H1 (cell line): ENCODE measurements around the gene PITRM1. TPM values are rescaled to one million over a fixed set of nuclear protein-coding genes. Genes with fewer than 3 reads are reported as not detected.

ENCODE experiments used
- CTCF ChIA-PET: fragments of 300-600 bp; sonication (Branson Sonifier 250); formaldehyde crosslinking; loops from one replicate; lab custom pipeline; 2021; ENCODE audit not compliant: partially characterized antibody; lab: Charles Lee
- POLR2A ChIA-PET: fragments of 300-600 bp; sonication (Branson Sonifier 250); formaldehyde crosslinking; loops from one replicate; lab custom pipeline; 2021; ENCODE audit warnings: inconsistent platforms; ENCODE audit not compliant: partially characterized antibody; lab: Charles Lee
- DNase-seq, 2 experiments: peaks; one replicate each; pipeline versions ENCODE4 v3.0.0 to v3.0.0-alpha.2; 2010 to 2022; ENCODE audit warnings: low spot score in 2 of 2, low read depth in 1 of 2, mixed read lengths in 1 of 2
- FAIRE-seq: peaks from 2 replicates; lab custom pipeline; 2011; peaks lifted over from hg19 to GRCh38; lab: Jason Lieb, UNC
- H2AFZ ChIP-seq: 2 replicates; pipeline ENCODE4 v1.8.1; 2012; ENCODE audit warnings: low read length, inconsistent platforms
- H2AK5ac ChIP-seq: 2 replicates; pipeline ENCODE4 v1.6.1; 2013; ENCODE audit warnings: low read depth, low read length
- H2BK120ac ChIP-seq: replicated peaks from 2 replicates; pipeline ENCODE3; 2013; ENCODE audit warnings: low read depth, low read length, inconsistent platforms
- H2BK12ac ChIP-seq: 2 replicates; pipeline ENCODE4 v1.6.1; 2013; ENCODE audit warnings: low read depth, low read length
- H2BK15ac ChIP-seq: 2 replicates; pipeline ENCODE4 v1.6.1; 2013; ENCODE audit warnings: low read length
- H2BK20ac ChIP-seq: 2 replicates; pipeline ENCODE4 v1.6.1; 2013; ENCODE audit warnings: low read length
- H2BK5ac ChIP-seq: 2 replicates; pipeline ENCODE4 v1.6.1; 2013; ENCODE audit warnings: low read depth, low read length
- H3K14ac ChIP-seq: 2 replicates; pipeline ENCODE4 v1.6.1; 2013; ENCODE audit warnings: inconsistent platforms; ENCODE audit not compliant: insufficient read length
- H3K18ac ChIP-seq: 2 replicates; pipeline ENCODE4 v1.6.1; 2013; ENCODE audit warnings: low read length; ENCODE audit errors: extremely low read depth
- H3K23ac ChIP-seq: 2 replicates; pipeline ENCODE4 v1.6.1; 2013; ENCODE audit warnings: inconsistent platforms; ENCODE audit not compliant: insufficient read length
- H3K23me2 ChIP-seq: 2 replicates; pipeline ENCODE4 v1.6.1; 2013; ENCODE audit warnings: low read depth, low read length
- H3K27ac ChIP-seq: 2 replicates; pipeline ENCODE4 v1.6.1; 2011; ENCODE audit warnings: low read depth, low read length, inconsistent platforms
- H3K27me3 ChIP-seq, 4 experiments: replicated peaks in 1 of 4; 1 replicate in 1 of 4; 2 replicates in 3 of 4; pipeline versions ENCODE4 v1.6.1 to v1.8.1; 2011 to 2013; ENCODE audit warnings: low read length in 3 of 4, mild to moderate bottlenecking in 3 of 4, inconsistent platforms in 2 of 4, mixed read lengths in 2 of 4, moderate library complexity in 1 of 4; ENCODE audit not compliant: control insufficient read depth in 3 of 4, insufficient read depth in 3 of 4; ENCODE audit errors: extremely low read depth in 1 of 4
- H3K36me3 ChIP-seq, 4 experiments: 2 replicates each; pipeline versions ENCODE4 v1.6.1 to v1.8.1; 2011 to 2013; ENCODE audit warnings: mild to moderate bottlenecking in 4 of 4, low read length in 3 of 4, moderate library complexity in 2 of 4, control low read depth in 1 of 4, inconsistent platforms in 1 of 4; ENCODE audit not compliant: insufficient read depth in 4 of 4, control insufficient read depth in 2 of 4
- H3K4ac ChIP-seq: replicated peaks from 2 replicates; pipeline ENCODE3; 2013; ENCODE audit warnings: low read length, low read depth, mixed read lengths, inconsistent platforms; ENCODE audit not compliant: insufficient read length
- H3K4me1 ChIP-seq, 4 experiments: replicated peaks in 1 of 4; 1 replicate in 1 of 4; 2 replicates in 3 of 4; pipeline versions ENCODE4 v1.6.1 to v1.8.1; 2011 to 2013; ENCODE audit warnings: low read length in 3 of 4, inconsistent platforms in 2 of 4, mixed read lengths in 1 of 4; ENCODE audit not compliant: insufficient read depth in 4 of 4, control insufficient read depth in 3 of 4
- H3K4me2 ChIP-seq, 2 experiments: 2 replicates each; pipeline versions ENCODE4 v1.6.1 to v1.8.1; 2011 to 2013; ENCODE audit warnings: low read depth in 2 of 2, low read length in 2 of 2, control low read depth in 1 of 2, inconsistent platforms in 1 of 2, mild to moderate bottlenecking in 1 of 2; ENCODE audit not compliant: insufficient read depth in 1 of 2
- H3K4me3 ChIP-seq, 4 experiments: fragments of 200-600, 300-600 bp in 1 of 4; sonication (generic), shearing (Covaris generic), sonication (Bioruptor Twin) in 1 of 4; 2 replicates each; pipeline versions ENCODE4 v1.5.1 to v1.8.1; 2011 to 2016; ENCODE audit warnings: low read length in 4 of 4, low read depth in 3 of 4, control low read depth in 2 of 4, inconsistent platforms in 2 of 4, mild to moderate bottlenecking in 2 of 4, mixed read lengths in 1 of 4, moderate library complexity in 1 of 4; ENCODE audit not compliant: insufficient read depth in 2 of 4; ENCODE audit errors: extremely low read depth in 1 of 4
- H3K56ac ChIP-seq: replicated peaks from 2 replicates; pipeline ENCODE3; 2013; ENCODE audit warnings: low read depth, mild to moderate bottlenecking, mixed read lengths, low read length, inconsistent platforms; ENCODE audit not compliant: insufficient read length
- H3K79me1 ChIP-seq: 2 replicates; pipeline ENCODE4 v1.6.1; 2013; ENCODE audit warnings: low read depth, low read length, control low read depth
- H3K79me2 ChIP-seq, 2 experiments: 2 replicates each; pipeline versions ENCODE4 v1.6.1 to v1.8.1; 2012 to 2013; ENCODE audit warnings: low read length in 2 of 2, mild to moderate bottlenecking in 2 of 2, inconsistent platforms in 1 of 2; ENCODE audit not compliant: insufficient read depth in 2 of 2, control insufficient read depth in 1 of 2
- H3K9ac ChIP-seq, 4 experiments: replicated peaks in 1 of 4; 1 replicate in 1 of 4; 2 replicates in 3 of 4; pipeline versions ENCODE4 v1.6.1 to v1.8.1; 2011 to 2013; ENCODE audit warnings: low read depth in 3 of 4, low read length in 3 of 4, control low read depth in 2 of 4, mild to moderate bottlenecking in 2 of 4, moderate library complexity in 2 of 4, inconsistent platforms in 1 of 4; ENCODE audit errors: extremely low read depth in 1 of 4
- H3K9me3 ChIP-seq, 2 experiments: 2 replicates each; pipeline versions ENCODE4 v1.6.1 to v1.8.1; 2012 to 2013; ENCODE audit warnings: mild to moderate bottlenecking in 2 of 2, moderate library complexity in 2 of 2, control low read depth in 1 of 2, inconsistent platforms in 1 of 2, low read depth in 1 of 2, low read length in 1 of 2, mixed read lengths in 1 of 2; ENCODE audit not compliant: insufficient read depth in 2 of 2
- H4K20me1 ChIP-seq, 2 experiments: replicated peaks in 1 of 2; 2 replicates each; pipeline versions ENCODE3 to v1.8.1; 2011 to 2013; ENCODE audit warnings: inconsistent platforms in 2 of 2, low read length in 2 of 2, mild to moderate bottlenecking in 1 of 2; ENCODE audit not compliant: insufficient read depth in 2 of 2, control insufficient read depth in 1 of 2
- H4K5ac ChIP-seq: 2 replicates; pipeline ENCODE4 v1.6.1; 2013; ENCODE audit warnings: low read length, low read depth, mixed read lengths, inconsistent platforms; ENCODE audit not compliant: insufficient read length
- H4K8ac ChIP-seq: 2 replicates; pipeline ENCODE4 v1.8.0; 2013; ENCODE audit warnings: mild to moderate bottlenecking, moderate library complexity, low read length, inconsistent platforms; ENCODE audit not compliant: insufficient read depth; ENCODE audit errors: extremely low read depth
- H4K91ac ChIP-seq: replicated peaks from 2 replicates; pipeline ENCODE3; 2013; ENCODE audit warnings: low read length, mixed read lengths, inconsistent platforms; ENCODE audit not compliant: insufficient read length
- CTCF ChIP-seq, 3 experiments: IDR thresholded peaks; 1 replicate in 2 of 3; 2 replicates in 1 of 3; pipeline versions ENCODE4 v1.5.1 to v1.6.1; 2011; ENCODE audit warnings: low read length in 3 of 3, mild to moderate bottlenecking in 3 of 3, inconsistent platforms in 2 of 3, low read depth in 1 of 3, moderate library complexity in 1 of 3; ENCODE audit not compliant: insufficient read depth in 1 of 3; ENCODE audit errors: control extremely low read depth in 1 of 3
- KDM5A ChIP-seq: fragments of 200-600 bp; IDR thresholded peaks from 2 replicates; pipeline ENCODE4 v1.7.1; 2012; ENCODE audit warnings: mild to moderate bottlenecking, low read length, inconsistent platforms, mixed read lengths
- WGBS, 2 experiments: shearing (Covaris generic) in 1 of 2; methylation state at CpG; one replicate each; pipeline versions ENCODE4 v1.1.6 to v1.1.7; 2013 to 2015; ENCODE audit warnings: low lambda C conversion rate in 2 of 2, mixed read lengths in 2 of 2, inconsistent platforms in 1 of 2, low coverage in 1 of 2, missing lambda C conversion rate in 1 of 2; ENCODE audit not compliant: insufficient replicate concordance in 2 of 2, insufficient coverage in 1 of 2, insufficient read length in 1 of 2; ENCODE audit errors: extremely low coverage in 1 of 2, missing lambda C conversion rate in 1 of 2; 5-methylcytosine and 5-hydroxymethylcytosine counted together
- polyA plus RNA-seq, 7 experiments: library from polyadenylated mRNA; depleted of rRNA in 3 of 7; stranded (reverse) in 5 of 7; unstranded in 2 of 7; fragments of >200 nt in 5 of 7; fragments of 200-250 nt in 2 of 7; gene quantifications; 1 replicate in 5 of 7; 2 replicates in 1 of 7; 4 replicates in 1 of 7; pipeline versions ENCODE4 v1.2.1 to v1.2.3, GENCODE V29; 2011 to 2013; ENCODE audit warnings: missing spikeins in 2 of 7, mixed read lengths in 2 of 7
- total RNA-seq: library from RNA; stranded (reverse); fragmentation: NEBNext Ultra II Directional; extraction: Animal tissue kit (Norgen Biotek cat#: 25700); gene quantifications from 2 replicates; pipeline ENCODE4 v1.2.1, GENCODE V29; 2021

Gene PITRM1
- total and polyA plus RNA-seq, 2 of the 8 experiments (the other 6 are each of a cell fraction or from before 2014, with no cell fraction given) = 18.6 to 31.5 TPM

- no peak overlapping the region for H2BK20ac ChIP-seq
- no peak overlapping the region for H4K5ac ChIP-seq
- no peaks in the 10 kb centered on the region for H3K23me2 ChIP-seq
- H3K79me2 ChIP-seq = no peaks in the 10 kb centered on the region
- POLR2A ChIA-PET = interaction anchor here (1.5 kb wide), 1 partner anchor 17 kb away, joined by 5 read pairs; no protein-coding TSS in a partner anchor
- FAIRE-seq = no peak
- no peaks in the 10 kb centered on the region for H3K9me3 ChIP-seq
- H2BK120ac ChIP-seq = no peak overlapping the region
- H4K91ac ChIP-seq = no peak overlapping the region
- 90% methylated on average over 9 of the region's 9 CpGs; no CpG with 5 or more reads in 1 of the 2 experiments for WGBS, 2 experiments
- no peak overlapping the region for H4K8ac ChIP-seq
- H4K20me1 ChIP-seq = peaks cover 0 to 5% of the 10 kb centered on the region in 2 experiments
- no peak overlapping the region for H2BK12ac ChIP-seq
- H3K14ac ChIP-seq = no peak overlapping the region
- TF ChIP-seq CTCF (IDR thresholded peaks at IDR 0.05; ENCODE audit: control extremely low read depth in 1 of 3, insufficient read depth in 1 of 3, low read depth in 1 of 3, low read length in 3 of 3) = no peak
- no peak for TF ChIP-seq KDM5A
- TF ChIP-seq, all 59 proteins: peak for 0
- peaks cover 0 to 18% (median 8%) of the 10 kb centered on the region in 4 experiments; a peak in 3 of 8 replicates for H3K36me3 ChIP-seq
- no peak overlapping the region for H3K4me2 ChIP-seq
- H3K18ac ChIP-seq = no peak overlapping the region
- H3K4me3 ChIP-seq = no peak overlapping the region
- DNase-seq = no peak
- H3K9ac ChIP-seq = no peak overlapping the region
- H3K4ac ChIP-seq = no peak overlapping the region
- H2BK5ac ChIP-seq = no peak overlapping the region
- no peak overlapping the region for H3K56ac ChIP-seq
- no peak overlapping the region for H3K27ac ChIP-seq
- H3K27me3 ChIP-seq = no peaks in the 10 kb centered on the region
- H2AK5ac ChIP-seq = no peak overlapping the region
- H3K79me1 ChIP-seq = no peaks in the 10 kb centered on the region
- no peak overlapping the region for H2BK15ac ChIP-seq
- no peaks in the 10 kb centered on the region for H3K4me1 ChIP-seq
- CTCF ChIA-PET = interaction anchor here (2.2 kb wide), 1 partner anchor 11 kb away, joined by 6 read pairs; no protein-coding TSS in a partner anchor
- H3K23ac ChIP-seq = no peak overlapping the region
- no peak overlapping the region for H2AFZ ChIP-seq
Observed at GRCh38 chr10:3165196-3165595, 7.4 kb downstream of the PITRM1 start.
